ENCODE results near the gene INS.

Gene INS

GRCh38 chr11:2164861-2165555 lies 4.0 kb upstream of the INS start:
- no peak for DNase-seq

- DNase-seq = no peak
Measured at GRCh38 chr11:2164081-2164480, 3.1 kb upstream of the INS start.

- DNase-seq = no peak
Measured at GRCh38 chr11:2163428-2163978, 2.5 kb upstream of the INS start.

GRCh38 chr11:2159536-2160413 lies 1.2 kb downstream of the INS start:
- DNase-seq = no peak

GRCh38 chr11:2158966-2159365 lies 2.0 kb downstream of the INS start:
- DNase-seq = no peak

- DNase-seq = no peak
Measured at GRCh38 chr11:2158296-2158737, 2.7 kb downstream of the INS start.

GRCh38 chr11:2157294-2158040 lies 3.5 kb downstream of the INS start:
- DNase-seq = no peak

- DNase-seq = peak; percentile 67
Measured at GRCh38 chr11:2156416-2157182, 4.4 kb downstream of the INS start.

GRCh38 chr11:2155511-2155910 lies 5.5 kb downstream of the INS start:
- no peak for DNase-seq

- DNase-seq = no peak
Measured at GRCh38 chr11:2154889-2155288, 6.1 kb downstream of the INS start.

GRCh38 chr11:2154195-2154585 lies 6.8 kb downstream of the INS start:
- no peak for DNase-seq

GRCh38 chr11:2153581-2154194 lies 7.3 kb downstream of the INS start:
- DNase-seq = no peak

GRCh38 chr11:2151500-2152257 lies 9.3 kb downstream of the INS start:
- DNase-seq = peak; percentile 83

GRCh38 chr11:2149864-2150847 lies 10.9 kb downstream of the INS start:
- DNase-seq = no peak

GRCh38 chr11:2149460-2149859 lies 11.5 kb downstream of the INS start:
- no peak for DNase-seq

GRCh38 chr11:2148595-2148994 lies 12.4 kb downstream of the INS start:
- no peak for DNase-seq

- DNase-seq = no peak
Measured at GRCh38 chr11:2147391-2147790, 13.6 kb downstream of the INS start.

GRCh38 chr11:2146051-2146450 lies 15.0 kb downstream of the INS start:
- DNase-seq = no peak

GRCh38 chr11:2144544-2145248 lies 16.3 kb downstream of the INS start:
- DNase-seq = no peak
